DND-41 (cell line): ENCODE results near the gene MAS1L.

ENCODE experiments used
- EZH2 ChIP-seq: IDR thresholded peaks from 3 replicates; pipeline ENCODE4 v1.6.1; 2012; ENCODE audit warnings: borderline replicate concordance, low read depth, mild to moderate bottlenecking, moderate library complexity, low read length, inconsistent platforms; ENCODE audit not compliant: severe bottlenecking
- TF ChIP-seq, protein P1 (sequence below): IDR thresholded peaks from 2 replicates; pipeline ENCODE4 v1.5.1; 2012; ENCODE audit warnings: borderline replicate concordance, low read length, moderate library complexity, mild to moderate bottlenecking; ENCODE audit not compliant: poor library complexity, severe bottlenecking; ENCODE audit errors: extremely low read depth

DNA sequence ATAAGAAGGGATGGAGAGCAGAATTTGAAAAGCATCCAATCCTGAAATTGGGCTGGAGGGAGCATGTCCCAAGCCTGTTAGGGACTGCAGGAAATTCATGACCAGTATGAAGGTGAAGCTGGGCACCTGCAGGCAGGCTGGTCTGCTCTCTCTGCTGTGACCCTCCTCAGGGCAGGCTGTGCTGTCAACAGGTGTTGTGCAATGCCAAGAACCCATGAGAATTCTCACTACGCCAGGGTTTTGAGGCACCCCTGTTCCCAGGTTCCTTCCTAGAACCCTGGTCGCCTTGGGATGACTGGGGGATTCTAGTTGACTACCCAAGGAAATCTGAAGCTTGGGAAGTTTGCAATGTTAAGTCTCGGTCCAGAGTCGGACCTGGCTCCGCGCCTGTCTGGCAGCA, 13.3 kb upstream of the MAS1L start:
- TF ChIP-seq, protein P1, sequence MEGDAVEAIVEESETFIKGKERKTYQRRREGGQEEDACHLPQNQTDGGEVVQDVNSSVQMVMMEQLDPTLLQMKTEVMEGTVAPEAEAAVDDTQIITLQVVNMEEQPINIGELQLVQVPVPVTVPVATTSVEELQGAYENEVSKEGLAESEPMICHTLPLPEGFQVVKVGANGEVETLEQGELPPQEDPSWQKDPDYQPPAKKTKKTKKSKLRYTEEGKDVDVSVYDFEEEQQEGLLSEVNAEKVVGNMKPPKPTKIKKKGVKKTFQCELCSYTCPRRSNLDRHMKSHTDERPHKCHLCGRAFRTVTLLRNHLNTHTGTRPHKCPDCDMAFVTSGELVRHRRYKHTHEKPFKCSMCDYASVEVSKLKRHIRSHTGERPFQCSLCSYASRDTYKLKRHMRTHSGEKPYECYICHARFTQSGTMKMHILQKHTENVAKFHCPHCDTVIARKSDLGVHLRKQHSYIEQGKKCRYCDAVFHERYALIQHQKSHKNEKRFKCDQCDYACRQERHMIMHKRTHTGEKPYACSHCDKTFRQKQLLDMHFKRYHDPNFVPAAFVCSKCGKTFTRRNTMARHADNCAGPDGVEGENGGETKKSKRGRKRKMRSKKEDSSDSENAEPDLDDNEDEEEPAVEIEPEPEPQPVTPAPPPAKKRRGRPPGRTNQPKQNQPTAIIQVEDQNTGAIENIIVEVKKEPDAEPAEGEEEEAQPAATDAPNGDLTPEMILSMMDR, result no peak
- no peak for TF ChIP-seq EZH2
